HepG2 (cell line): ENCODE data around the gene GLS2. TPM values are rescaled to one million over a fixed set of nuclear protein-coding genes. Genes with fewer than 3 reads are reported as not detected.

Experiments used
- ARID2 ChIP-seq: sonication (generic); formaldehyde crosslinking; IDR thresholded peaks from 2 replicates; pipeline ENCODE4 v1.8.1; 2022; ENCODE audit warnings: mild to moderate bottlenecking, missing genetic modification reagents, borderline replicate concordance
- ARNT2 ChIP-seq: sonication (generic); formaldehyde crosslinking; IDR thresholded peaks from 2 replicates; pipeline ENCODE4 v1.8.0; 2022; ENCODE audit warnings: mild to moderate bottlenecking, low read depth, missing genetic modification reagents, moderate library complexity
- BRCA1 ChIP-seq: sonication (generic); formaldehyde crosslinking; IDR thresholded peaks from 2 replicates; pipeline ENCODE4 v1.4.0; 2020; ENCODE audit warnings: missing genetic modification reagents
- KDM2A ChIP-seq: sonication (generic); formaldehyde crosslinking; IDR thresholded peaks from 2 replicates; pipeline ENCODE4 v1.4.0; 2020; ENCODE audit warnings: low read depth, missing genetic modification reagents, borderline replicate concordance
- NCOR1 ChIP-seq: fragments of 200-600 bp; sonication (generic); IDR thresholded peaks from 2 replicates; pipeline ENCODE4 v1.7.0; 2017; ENCODE audit warnings: antibody characterized with exemption, low read length, borderline replicate concordance
- ZBTB3 ChIP-seq: sonication (generic); formaldehyde crosslinking; IDR thresholded peaks from 2 replicates; pipeline ENCODE4 v1.4.0; 2020; ENCODE audit warnings: low read depth, mild to moderate bottlenecking, moderate library complexity, missing genetic modification reagents, borderline replicate concordance
- ZBTB8A ChIP-seq: sonication (generic); formaldehyde crosslinking; IDR thresholded peaks from 2 replicates; pipeline ENCODE4 v1.4.0; 2020; ENCODE audit warnings: mild to moderate bottlenecking, low read depth, missing genetic modification reagents, borderline replicate concordance
- ZEB1 ChIP-seq: IDR thresholded peaks from 2 replicates; pipeline ENCODE4 v1.6.1; 2012; ENCODE audit warnings: mild to moderate bottlenecking, low read depth, inconsistent platforms; ENCODE audit not compliant: insufficient replicate concordance
- ZFP82 ChIP-seq: sonication (generic); formaldehyde crosslinking; IDR thresholded peaks from 2 replicates; pipeline ENCODE4 v1.5.1; 2020; ENCODE audit warnings: mild to moderate bottlenecking, missing genetic modification reagents, borderline replicate concordance
- ZNF101 ChIP-seq: sonication (generic); formaldehyde crosslinking; IDR thresholded peaks from 2 replicates; pipeline ENCODE4 v1.4.0; 2020; ENCODE audit warnings: mild to moderate bottlenecking, low read depth, missing genetic modification reagents, borderline replicate concordance
- ZNF12 ChIP-seq: sonication (generic); formaldehyde crosslinking; IDR thresholded peaks from 2 replicates; pipeline ENCODE4 v1.5.0; 2020; ENCODE audit warnings: missing genetic modification reagents
- ZNF251 ChIP-seq: sonication (generic); formaldehyde crosslinking; IDR thresholded peaks from 2 replicates; pipeline ENCODE4 v1.9.0; 2021; ENCODE audit warnings: mild to moderate bottlenecking, missing genetic modification reagents
- ZNF383 ChIP-seq: sonication (generic); formaldehyde crosslinking; IDR thresholded peaks from 2 replicates; pipeline ENCODE4 v1.4.0; 2020; ENCODE audit warnings: missing genetic modification reagents, mild to moderate bottlenecking, borderline replicate concordance
- ZNF446 ChIP-seq: sonication (generic); formaldehyde crosslinking; IDR thresholded peaks from 2 replicates; pipeline ENCODE4 v1.5.0; 2020; ENCODE audit warnings: mild to moderate bottlenecking, missing genetic modification reagents
- polyA plus RNA-seq, 8 experiments: library from polyadenylated mRNA; depleted of rRNA in 3 of 8; stranded (reverse) in 7 of 8; unstranded in 1 of 8; fragments of >200 nt; fragmentation: Illumina TruSeq in 4 of 8; extraction: Trizol in 4 of 8; gene quantifications; 2 replicates each; pipeline versions ENCODE4 v1.2.1 to v1.2.3, GENCODE V29; 2011 to 2016; ENCODE audit warnings: low read depth in 4 of 8, missing spikeins in 1 of 8, mixed read lengths in 1 of 8; ENCODE audit not compliant: insufficient read depth in 1 of 8
- total RNA-seq, 5 experiments: library from RNA; depleted of rRNA; stranded (reverse); fragments of >200 nt; fragmentation: Illumina TruSeq; extraction: Trizol; gene quantifications; 2 replicates each; pipeline ENCODE4 v1.2.3, GENCODE V29; 2016; ENCODE audit warnings: low read depth in 1 of 5
- TF ChIP-seq, protein P1 (sequence below): sonication (generic); formaldehyde crosslinking; IDR thresholded peaks from 2 replicates; pipeline ENCODE4 v1.8.1; 2023; ENCODE audit warnings: missing genetic modification reagents, inconsistent platforms, borderline replicate concordance
- TF ChIP-seq, protein P2 (sequence below): sonication (generic); formaldehyde crosslinking; IDR thresholded peaks from 2 replicates; pipeline ENCODE4 v1.5.0; 2020; ENCODE audit warnings: missing genetic modification reagents
- TF ChIP-seq, protein P3 (sequence below): sonication (generic); formaldehyde crosslinking; IDR thresholded peaks from 2 replicates; pipeline ENCODE4 v1.5.1; 2020; ENCODE audit warnings: mild to moderate bottlenecking, missing genetic modification reagents, moderate library complexity
- TF ChIP-seq, protein P4 (sequence below): sonication (generic); formaldehyde crosslinking; IDR thresholded peaks from 2 replicates; pipeline ENCODE4 v1.4.0; 2020; ENCODE audit warnings: missing genetic modification reagents
- TF ChIP-seq, protein P5 (sequence below): sonication (generic); formaldehyde crosslinking; IDR thresholded peaks from 2 replicates; pipeline ENCODE4 v1.5.0; 2020; ENCODE audit warnings: mild to moderate bottlenecking, missing genetic modification reagents

Gene GLS2
- total and polyA plus RNA-seq, 2 of the 13 experiments (the other 11 are each of a cell fraction or from before 2014, with no cell fraction given): 8.6 to 12.2 TPM

DNA sequence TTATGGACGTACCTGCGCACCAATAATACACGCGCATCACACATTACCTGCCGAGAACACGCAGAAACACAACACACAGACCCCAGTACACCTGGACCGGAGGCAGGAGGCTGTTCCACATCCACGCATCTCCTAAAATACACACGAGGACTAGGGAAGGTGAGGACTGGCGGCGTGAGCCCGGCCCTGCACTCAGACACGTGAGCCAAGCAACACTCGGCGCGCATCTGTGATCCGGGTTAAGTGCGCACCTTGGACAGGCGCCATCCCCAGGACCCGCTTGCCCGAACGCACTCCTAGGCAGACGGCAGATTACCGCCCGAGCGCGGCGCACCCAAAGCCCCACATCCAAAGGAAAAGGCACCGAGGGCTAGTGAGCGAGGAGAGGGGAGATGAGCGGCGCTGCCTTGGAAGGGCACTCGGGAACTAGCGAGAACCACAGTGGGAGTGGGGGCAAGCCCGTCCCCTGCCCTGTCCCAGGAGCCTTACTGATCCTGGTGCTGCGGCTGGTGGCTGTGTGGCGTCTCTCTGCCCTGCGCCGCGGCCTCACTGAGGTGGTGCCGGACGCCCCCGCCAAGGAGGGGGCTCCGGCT is 417 bp downstream of the GLS2 start (continued):
- no peak for TF ChIP-seq KDM2A (CRISPR knock-in tag)
- no peak for TF ChIP-seq ZNF383 (CRISPR knock-in tag)
- TF ChIP-seq ZNF101 (CRISPR knock-in tag): no peak
- TF ChIP-seq, protein P1, sequence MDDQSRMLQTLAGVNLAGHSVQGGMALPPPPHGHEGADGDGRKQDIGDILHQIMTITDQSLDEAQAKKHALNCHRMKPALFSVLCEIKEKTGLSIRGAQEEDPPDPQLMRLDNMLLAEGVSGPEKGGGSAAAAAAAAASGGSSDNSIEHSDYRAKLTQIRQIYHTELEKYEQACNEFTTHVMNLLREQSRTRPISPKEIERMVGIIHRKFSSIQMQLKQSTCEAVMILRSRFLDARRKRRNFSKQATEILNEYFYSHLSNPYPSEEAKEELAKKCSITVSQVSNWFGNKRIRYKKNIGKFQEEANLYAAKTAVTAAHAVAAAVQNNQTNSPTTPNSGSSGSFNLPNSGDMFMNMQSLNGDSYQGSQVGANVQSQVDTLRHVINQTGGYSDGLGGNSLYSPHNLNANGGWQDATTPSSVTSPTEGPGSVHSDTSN (CRISPR knock-in tag): no peak
- TF ChIP-seq ZNF12 (CRISPR knock-in tag): no peak
- TF ChIP-seq, protein P2, sequence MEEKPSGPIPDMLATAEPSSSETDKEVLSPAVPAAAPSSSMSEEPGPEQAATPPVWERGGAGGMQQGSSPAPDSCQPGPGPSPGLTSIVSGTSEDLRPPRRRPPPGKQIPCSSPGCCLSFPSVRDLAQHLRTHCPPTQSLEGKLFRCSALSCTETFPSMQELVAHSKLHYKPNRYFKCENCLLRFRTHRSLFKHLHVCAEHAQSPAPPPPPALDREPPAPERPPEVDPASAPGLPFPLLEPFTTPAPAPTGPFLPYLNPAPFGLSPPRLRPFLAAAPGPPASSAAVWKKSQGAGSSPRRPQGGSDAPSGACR (CRISPR knock-in tag): no peak
- no peak; the same call in 1 of the 2 replicates for TF ChIP-seq ZBTB8A
- TF ChIP-seq, protein P3, sequence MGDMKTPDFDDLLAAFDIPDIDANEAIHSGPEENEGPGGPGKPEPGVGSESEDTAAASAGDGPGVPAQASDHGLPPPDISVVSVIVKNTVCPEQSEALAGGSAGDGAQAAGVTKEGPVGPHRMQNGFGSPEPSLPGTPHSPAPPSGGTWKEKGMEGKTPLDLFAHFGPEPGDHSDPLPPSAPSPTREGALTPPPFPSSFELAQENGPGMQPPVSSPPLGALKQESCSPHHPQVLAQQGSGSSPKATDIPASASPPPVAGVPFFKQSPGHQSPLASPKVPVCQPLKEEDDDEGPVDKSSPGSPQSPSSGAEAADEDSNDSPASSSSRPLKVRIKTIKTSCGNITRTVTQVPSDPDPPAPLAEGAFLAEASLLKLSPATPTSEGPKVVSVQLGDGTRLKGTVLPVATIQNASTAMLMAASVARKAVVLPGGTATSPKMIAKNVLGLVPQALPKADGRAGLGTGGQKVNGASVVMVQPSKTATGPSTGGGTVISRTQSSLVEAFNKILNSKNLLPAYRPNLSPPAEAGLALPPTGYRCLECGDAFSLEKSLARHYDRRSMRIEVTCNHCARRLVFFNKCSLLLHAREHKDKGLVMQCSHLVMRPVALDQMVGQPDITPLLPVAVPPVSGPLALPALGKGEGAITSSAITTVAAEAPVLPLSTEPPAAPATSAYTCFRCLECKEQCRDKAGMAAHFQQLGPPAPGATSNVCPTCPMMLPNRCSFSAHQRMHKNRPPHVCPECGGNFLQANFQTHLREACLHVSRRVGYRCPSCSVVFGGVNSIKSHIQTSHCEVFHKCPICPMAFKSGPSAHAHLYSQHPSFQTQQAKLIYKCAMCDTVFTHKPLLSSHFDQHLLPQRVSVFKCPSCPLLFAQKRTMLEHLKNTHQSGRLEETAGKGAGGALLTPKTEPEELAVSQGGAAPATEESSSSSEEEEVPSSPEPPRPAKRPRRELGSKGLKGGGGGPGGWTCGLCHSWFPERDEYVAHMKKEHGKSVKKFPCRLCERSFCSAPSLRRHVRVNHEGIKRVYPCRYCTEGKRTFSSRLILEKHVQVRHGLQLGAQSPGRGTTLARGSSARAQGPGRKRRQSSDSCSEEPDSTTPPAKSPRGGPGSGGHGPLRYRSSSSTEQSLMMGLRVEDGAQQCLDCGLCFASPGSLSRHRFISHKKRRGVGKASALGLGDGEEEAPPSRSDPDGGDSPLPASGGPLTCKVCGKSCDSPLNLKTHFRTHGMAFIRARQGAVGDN: peak; percentile 73; the same call in 1 of the 2 replicates
- no peak for TF ChIP-seq BRCA1 (CRISPR knock-in tag)
- no peak for TF ChIP-seq ZFP82 (CRISPR knock-in tag)
- 0 out of 2 replicates have a peak, but pooled peaks have one; percentile 22 for TF ChIP-seq ARNT2 (CRISPR knock-in tag)
- no peak for TF ChIP-seq NCOR1
- TF ChIP-seq, protein P4, sequence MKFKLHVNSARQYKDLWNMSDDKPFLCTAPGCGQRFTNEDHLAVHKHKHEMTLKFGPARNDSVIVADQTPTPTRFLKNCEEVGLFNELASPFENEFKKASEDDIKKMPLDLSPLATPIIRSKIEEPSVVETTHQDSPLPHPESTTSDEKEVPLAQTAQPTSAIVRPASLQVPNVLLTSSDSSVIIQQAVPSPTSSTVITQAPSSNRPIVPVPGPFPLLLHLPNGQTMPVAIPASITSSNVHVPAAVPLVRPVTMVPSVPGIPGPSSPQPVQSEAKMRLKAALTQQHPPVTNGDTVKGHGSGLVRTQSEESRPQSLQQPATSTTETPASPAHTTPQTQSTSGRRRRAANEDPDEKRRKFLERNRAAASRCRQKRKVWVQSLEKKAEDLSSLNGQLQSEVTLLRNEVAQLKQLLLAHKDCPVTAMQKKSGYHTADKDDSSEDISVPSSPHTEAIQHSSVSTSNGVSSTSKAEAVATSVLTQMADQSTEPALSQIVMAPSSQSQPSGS (CRISPR knock-in tag): no peak; the same call in 1 of the 2 replicates
- TF ChIP-seq ARID2 (CRISPR knock-in tag): no peak
- TF ChIP-seq, protein P5, sequence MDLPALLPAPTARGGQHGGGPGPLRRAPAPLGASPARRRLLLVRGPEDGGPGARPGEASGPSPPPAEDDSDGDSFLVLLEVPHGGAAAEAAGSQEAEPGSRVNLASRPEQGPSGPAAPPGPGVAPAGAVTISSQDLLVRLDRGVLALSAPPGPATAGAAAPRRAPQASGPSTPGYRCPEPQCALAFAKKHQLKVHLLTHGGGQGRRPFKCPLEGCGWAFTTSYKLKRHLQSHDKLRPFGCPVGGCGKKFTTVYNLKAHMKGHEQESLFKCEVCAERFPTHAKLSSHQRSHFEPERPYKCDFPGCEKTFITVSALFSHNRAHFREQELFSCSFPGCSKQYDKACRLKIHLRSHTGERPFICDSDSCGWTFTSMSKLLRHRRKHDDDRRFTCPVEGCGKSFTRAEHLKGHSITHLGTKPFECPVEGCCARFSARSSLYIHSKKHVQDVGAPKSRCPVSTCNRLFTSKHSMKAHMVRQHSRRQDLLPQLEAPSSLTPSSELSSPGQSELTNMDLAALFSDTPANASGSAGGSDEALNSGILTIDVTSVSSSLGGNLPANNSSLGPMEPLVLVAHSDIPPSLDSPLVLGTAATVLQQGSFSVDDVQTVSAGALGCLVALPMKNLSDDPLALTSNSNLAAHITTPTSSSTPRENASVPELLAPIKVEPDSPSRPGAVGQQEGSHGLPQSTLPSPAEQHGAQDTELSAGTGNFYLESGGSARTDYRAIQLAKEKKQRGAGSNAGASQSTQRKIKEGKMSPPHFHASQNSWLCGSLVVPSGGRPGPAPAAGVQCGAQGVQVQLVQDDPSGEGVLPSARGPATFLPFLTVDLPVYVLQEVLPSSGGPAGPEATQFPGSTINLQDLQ (CRISPR knock-in tag): 0 out of 2 replicates have a peak, but pooled peaks have one; percentile 21
- TF ChIP-seq ZEB1: no peak
- TF ChIP-seq ZNF251: no peak
- no peak; the same call in 1 of the 2 replicates for TF ChIP-seq ZBTB3 (CRISPR knock-in tag)
- no peak for TF ChIP-seq ZNF446 (CRISPR knock-in tag)
